PFSK-1 (cell line): Measurements from ENCODE around the gene GNAZ.

Source experiments
- POLR2AphosphoS5 ChIP-seq: IDR thresholded peaks from 2 replicates; pipeline ENCODE4 v1.6.1; 2012; ENCODE audit warnings: low read depth, mild to moderate bottlenecking, control low read depth, low read length, moderate library complexity
- TAF1 ChIP-seq: IDR thresholded peaks from 2 replicates; pipeline ENCODE4 v1.6.1; 2012; ENCODE audit warnings: low read length, control low read depth, borderline replicate concordance; ENCODE audit not compliant: insufficient read depth
- TF ChIP-seq, protein P1 (sequence below), 2 experiments: IDR thresholded peaks; 2 replicates each; pipeline versions ENCODE4 v1.6.1 to v1.8.0; 2011 to 2012; ENCODE audit warnings: low read depth in 2 of 2, low read length in 2 of 2, control low read depth in 1 of 2, inconsistent platforms in 1 of 2, mild to moderate bottlenecking in 1 of 2, moderate library complexity in 1 of 2; ENCODE audit not compliant: insufficient read depth in 1 of 2

DNA sequence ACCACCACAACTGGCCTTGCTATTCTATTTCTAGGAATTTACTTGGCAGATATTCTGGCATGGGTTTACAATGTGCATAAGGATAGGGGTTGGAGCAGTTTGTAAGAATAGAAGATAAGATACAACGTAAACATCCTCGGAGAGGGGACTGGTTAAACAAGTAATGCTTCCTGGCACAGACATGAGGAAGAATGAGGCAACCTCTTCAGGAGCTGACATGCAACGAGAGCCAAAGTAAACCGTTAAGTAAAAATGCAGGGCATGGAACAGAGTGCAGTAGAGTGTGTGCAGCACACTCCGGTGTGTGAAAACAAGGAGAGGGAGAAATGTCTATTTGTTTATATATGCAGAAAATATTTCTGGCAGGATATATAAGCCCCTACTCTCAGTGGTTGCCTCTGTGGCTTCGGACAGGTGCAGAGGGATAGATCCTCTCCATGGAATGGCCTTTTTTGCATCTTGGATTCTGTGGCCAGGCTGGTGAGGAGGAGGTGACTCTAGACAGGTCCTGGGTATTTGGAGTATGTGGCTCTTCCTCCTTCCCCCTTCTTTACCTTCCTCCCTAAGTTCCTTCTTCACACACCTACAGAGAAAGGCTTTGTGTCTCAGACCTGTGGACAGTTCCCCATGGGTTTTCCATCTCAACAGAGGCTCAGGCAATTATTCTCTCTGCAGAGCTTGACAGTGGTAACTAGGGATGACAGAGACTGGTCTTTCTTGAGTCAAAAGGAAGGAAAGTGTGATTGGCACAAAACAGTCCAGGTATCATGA, 77.5 kb downstream of the GNAZ start:
- TF ChIP-seq POLR2AphosphoS5: no peak
- no peak for TF ChIP-seq TAF1
- TF ChIP-seq, protein P1, sequence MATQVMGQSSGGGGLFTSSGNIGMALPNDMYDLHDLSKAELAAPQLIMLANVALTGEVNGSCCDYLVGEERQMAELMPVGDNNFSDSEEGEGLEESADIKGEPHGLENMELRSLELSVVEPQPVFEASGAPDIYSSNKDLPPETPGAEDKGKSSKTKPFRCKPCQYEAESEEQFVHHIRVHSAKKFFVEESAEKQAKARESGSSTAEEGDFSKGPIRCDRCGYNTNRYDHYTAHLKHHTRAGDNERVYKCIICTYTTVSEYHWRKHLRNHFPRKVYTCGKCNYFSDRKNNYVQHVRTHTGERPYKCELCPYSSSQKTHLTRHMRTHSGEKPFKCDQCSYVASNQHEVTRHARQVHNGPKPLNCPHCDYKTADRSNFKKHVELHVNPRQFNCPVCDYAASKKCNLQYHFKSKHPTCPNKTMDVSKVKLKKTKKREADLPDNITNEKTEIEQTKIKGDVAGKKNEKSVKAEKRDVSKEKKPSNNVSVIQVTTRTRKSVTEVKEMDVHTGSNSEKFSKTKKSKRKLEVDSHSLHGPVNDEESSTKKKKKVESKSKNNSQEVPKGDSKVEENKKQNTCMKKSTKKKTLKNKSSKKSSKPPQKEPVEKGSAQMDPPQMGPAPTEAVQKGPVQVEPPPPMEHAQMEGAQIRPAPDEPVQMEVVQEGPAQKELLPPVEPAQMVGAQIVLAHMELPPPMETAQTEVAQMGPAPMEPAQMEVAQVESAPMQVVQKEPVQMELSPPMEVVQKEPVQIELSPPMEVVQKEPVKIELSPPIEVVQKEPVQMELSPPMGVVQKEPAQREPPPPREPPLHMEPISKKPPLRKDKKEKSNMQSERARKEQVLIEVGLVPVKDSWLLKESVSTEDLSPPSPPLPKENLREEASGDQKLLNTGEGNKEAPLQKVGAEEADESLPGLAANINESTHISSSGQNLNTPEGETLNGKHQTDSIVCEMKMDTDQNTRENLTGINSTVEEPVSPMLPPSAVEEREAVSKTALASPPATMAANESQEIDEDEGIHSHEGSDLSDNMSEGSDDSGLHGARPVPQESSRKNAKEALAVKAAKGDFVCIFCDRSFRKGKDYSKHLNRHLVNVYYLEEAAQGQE (IDR thresholded peaks at IDR 0.05; ENCODE audit: insufficient read depth in 1 of 2, low read depth in 2 of 2, low read length in 2 of 2): no peak
